Vagina (tissue), 2 donors: ENCODE data around the gene REEP1. TPM values are rescaled to one million over a fixed set of nuclear protein-coding genes. Genes with fewer than 3 reads are reported as not detected.
"Not testable (repeated sequence)": the region's sequence is repeated elsewhere in the genome, so short reads cannot be mapped to it uniquely, and the experiment has no call there.

Experiments
- DNase-seq, 2 donors: peaks; one replicate each; pipeline ENCODE4 v3.0.0-alpha.2; 2017; ENCODE audit errors: extremely low spot score in 2 of 2
- H3K27ac ChIP-seq: fragments of 200-600 bp; sonication (generic); one replicate; pipeline ENCODE4 v1.5.1; 2019
- H3K27me3 ChIP-seq: fragments of 200-600 bp; sonication (generic); one replicate; pipeline ENCODE4 v1.5.1; 2019
- H3K36me3 ChIP-seq, 2 donors: fragments of 200-600 bp; sonication (generic); one replicate each; pipeline ENCODE4 v1.5.1; 2017 to 2019
- H3K4me1 ChIP-seq: fragments of 200-600 bp; sonication (generic); one replicate; pipeline ENCODE4 v1.5.1; 2019
- H3K4me3 ChIP-seq, 2 donors: fragments of 200-600 bp; sonication (generic); 1 replicate in 1 of 2; 2 replicates in 1 of 2; pipeline ENCODE4 v1.5.1; 2016 to 2019
- H3K9me3 ChIP-seq: fragments of 200-600 bp; sonication (generic); one replicate; pipeline ENCODE4 v1.5.1; 2019
- CTCF ChIP-seq, 3 experiments: fragments of 450-650 bp in 2 of 3; fragments of 200-600 bp in 1 of 3; sonication (generic) in 1 of 3; IDR thresholded peaks; one replicate each; pipeline ENCODE4 v1.5.1; 2017 to 2019; ENCODE audit warnings: antibody characterized with exemption in 3 of 3, mild to moderate bottlenecking in 2 of 3, moderate library complexity in 2 of 3
- POLR2A ChIP-seq, 2 donors: fragments of 450-650 bp; IDR thresholded peaks; one replicate each; pipeline ENCODE4 v1.6.1; 2017; ENCODE audit warnings: antibody characterized with exemption in 2 of 2, mild to moderate bottlenecking in 2 of 2, moderate library complexity in 2 of 2
- POLR2AphosphoS5 ChIP-seq, 2 donors: sonication (generic); formaldehyde crosslinking; IDR thresholded peaks; one replicate each; pipeline ENCODE4 v1.9.0; 2017; ENCODE audit warnings: antibody characterized with exemption in 2 of 2, mild to moderate bottlenecking in 2 of 2, low read depth in 1 of 2; ENCODE audit not compliant: insufficient read depth in 1 of 2
- intact Hi-C: fragments of 100-400 bp; cut with DNase I; formaldehyde crosslinking; loops from one replicate; pipeline ENCODE4 v1.15.1; 2023
- total RNA-seq: library from RNA; depleted of rRNA; stranded (reverse); fragments of >200 nt; gene quantifications from one replicate; pipeline ENCODE4 v1.2.3, GENCODE V29; 2016

The REEP1 gene
- total RNA-seq, 1 donor from 2014 or later = 13.5 TPM

DNA sequence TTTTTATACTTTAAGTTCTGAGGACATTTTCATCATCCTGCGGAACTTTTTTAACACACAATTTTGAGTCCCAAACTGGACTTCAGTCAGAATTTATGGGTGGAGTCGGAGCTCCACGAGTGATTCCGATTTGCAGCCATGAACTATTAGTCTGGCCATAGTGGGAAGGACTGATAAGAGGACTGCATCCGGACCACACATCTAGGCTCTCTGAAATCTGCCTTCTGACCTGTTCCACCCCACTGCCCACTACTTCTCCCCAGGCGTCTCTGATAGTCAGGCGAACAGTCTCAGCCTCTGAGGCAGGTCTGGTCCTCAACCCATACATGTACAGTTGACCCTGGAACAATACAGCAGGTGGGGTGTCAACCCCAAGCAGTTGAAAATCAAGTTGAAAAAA, 133.0 kb downstream of the REEP1 start:
- Histone ChIP-seq H3K27me3 (no peaks in the 10 kb centered on the region), H3K36me3 (peaks cover 0 to 39% of the 10 kb centered on the region in 2 donors), H3K27ac (no peak overlapping the region), H3K4me1 (peaks cover 13% of the 10 kb centered on the region), H3K4me3 (no peak overlapping the region), H3K9me3 (no peaks in the 10 kb centered on the region)
- intact Hi-C loops = no loop called here
- no peak for TF ChIP-seq POLR2A (IDR thresholded peaks at IDR 0.05)
- TF ChIP-seq POLR2AphosphoS5 (IDR thresholded peaks at IDR 0.05; ENCODE audit: insufficient read depth in 1 of 2, low read depth in 1 of 2) = no peak
- TF ChIP-seq CTCF (IDR thresholded peaks at IDR 0.05) = no peak
- DNase-seq = no peak

- no peaks in the 10 kb centered on the region for H3K9me3 ChIP-seq
- peaks cover 0 to 32% of the 10 kb centered on the region in 2 donors for H3K36me3 ChIP-seq
- H3K27ac ChIP-seq = no peak overlapping the region
- no peak for DNase-seq
- intact Hi-C loops = no loop called here
- no peaks in the 10 kb centered on the region for H3K27me3 ChIP-seq
- H3K4me3 ChIP-seq = no peak overlapping the region
- H3K4me1 ChIP-seq = peaks cover 13% of the 10 kb centered on the region
- TF ChIP-seq POLR2AphosphoS5 (IDR thresholded peaks at IDR 0.05; ENCODE audit: insufficient read depth in 1 of 2, low read depth in 1 of 2) = no peak
- TF ChIP-seq POLR2A (IDR thresholded peaks at IDR 0.05) = no peak
- TF ChIP-seq CTCF (IDR thresholded peaks at IDR 0.05) = no peak
Observed at GRCh38 chr2:86203614-86204013, 133.8 kb downstream of the REEP1 start.

DNA sequence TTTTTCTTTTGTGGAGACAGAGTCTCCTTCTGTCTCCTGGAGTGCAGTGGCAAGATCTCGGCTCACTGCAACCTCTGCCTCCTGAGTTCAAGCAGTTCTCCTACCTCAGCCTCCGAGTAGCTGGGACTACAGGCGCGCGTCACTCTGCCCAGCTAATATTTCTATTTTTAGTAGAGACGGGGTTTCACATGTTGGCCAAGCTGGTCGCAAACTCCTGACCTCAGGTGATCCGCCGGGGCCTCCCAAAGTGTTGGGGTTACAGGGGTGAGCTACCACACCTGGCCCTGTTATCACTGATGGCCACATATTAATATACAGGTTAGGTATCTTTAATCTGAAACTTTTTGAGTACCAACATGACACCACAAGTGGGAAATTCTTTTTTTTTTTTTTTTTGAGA, 134.7 kb downstream of the REEP1 start:
- Histone ChIP-seq H3K27ac (no peak overlapping the region), H3K9me3 (no peaks in the 10 kb centered on the region), H3K36me3 (peaks cover 0 to 23% of the 10 kb centered on the region in 2 donors), H3K27me3 (no peaks in the 10 kb centered on the region), H3K4me3 (no peak overlapping the region), H3K4me1 (peaks cover 13% of the 10 kb centered on the region)
- TF ChIP-seq POLR2A (IDR thresholded peaks at IDR 0.05) (no peak), POLR2AphosphoS5 (IDR thresholded peaks at IDR 0.05; ENCODE audit: insufficient read depth in 1 of 2, low read depth in 1 of 2) (no peak), CTCF (IDR thresholded peaks at IDR 0.05) (no peak)
- intact Hi-C loops = no loop called here
- no peak for DNase-seq

DNA sequence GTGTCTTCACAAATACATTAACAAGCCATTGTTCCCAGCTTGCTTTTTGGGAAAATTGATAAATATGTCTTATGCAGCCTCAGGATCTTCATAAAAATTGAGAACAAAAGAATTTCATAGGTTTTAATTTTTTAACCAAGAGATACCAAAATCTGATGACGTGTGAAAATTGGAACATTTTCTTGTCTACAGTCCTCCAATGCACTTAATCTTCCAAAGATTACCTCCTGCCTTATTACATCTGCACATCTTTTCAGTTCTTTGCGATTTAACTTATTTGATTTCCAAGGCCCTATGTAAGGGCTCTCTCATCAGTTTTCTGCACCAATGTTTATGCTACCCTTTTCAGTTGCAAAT, 135.1 kb downstream of the REEP1 start:
- Histone ChIP-seq H3K4me1 (peaks cover 13% of the 10 kb centered on the region), H3K27ac (no peak overlapping the region)
- TF ChIP-seq CTCF (IDR thresholded peaks at IDR 0.05) (no peak), POLR2AphosphoS5 (IDR thresholded peaks at IDR 0.05; ENCODE audit: insufficient read depth in 1 of 2, low read depth in 1 of 2) (no peak), POLR2A (IDR thresholded peaks at IDR 0.05) (no peak)

GRCh38 chr2:86201671-86202335, 135.6 kb downstream of the REEP1 start:
- Histone ChIP-seq H3K27ac (no peak overlapping the region), H3K4me3 (no peak overlapping the region), H3K4me1 (peaks cover 13% of the 10 kb centered on the region), H3K9me3 (no peaks in the 10 kb centered on the region), H3K36me3 (peaks cover 0 to 14% of the 10 kb centered on the region in 2 donors), H3K27me3 (no peaks in the 10 kb centered on the region)
- TF ChIP-seq CTCF (IDR thresholded peaks at IDR 0.05) (no peak), POLR2A (IDR thresholded peaks at IDR 0.05) (no peak), POLR2AphosphoS5 (IDR thresholded peaks at IDR 0.05; ENCODE audit: insufficient read depth in 1 of 2, low read depth in 1 of 2) (no peak)
- intact Hi-C loops = no loop called here
- DNase-seq = no peak

More for the DNA sequence above, 135.1 kb downstream of the REEP1 start:
- DNase-seq = no peak
- intact Hi-C loops = no loop called here
- peaks cover 0 to 19% of the 10 kb centered on the region in 2 donors for H3K36me3 ChIP-seq
- H3K4me3 ChIP-seq = no peak overlapping the region
- no peaks in the 10 kb centered on the region for H3K27me3 ChIP-seq
- H3K9me3 ChIP-seq = no peaks in the 10 kb centered on the region

DNA sequence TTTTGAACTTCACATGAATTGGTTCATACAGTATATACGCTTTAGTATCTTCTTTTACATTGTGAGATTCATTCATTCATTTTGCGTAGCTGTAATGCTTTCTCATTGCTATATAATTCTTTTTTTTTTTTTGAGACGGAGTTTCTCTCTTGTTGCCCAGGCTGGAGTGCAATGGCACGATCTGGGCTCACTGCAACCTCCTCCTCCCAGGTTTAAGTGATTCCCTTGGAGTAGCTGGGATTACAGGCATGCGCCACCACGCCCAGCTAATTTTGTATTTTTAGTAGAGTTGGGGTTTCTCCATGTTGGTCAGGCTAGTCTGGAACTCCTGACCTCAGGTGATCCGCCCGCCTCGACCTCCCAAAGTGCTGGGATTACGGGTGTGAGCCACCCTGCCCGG, 136.9 kb downstream of the REEP1 start:
- intact Hi-C loops, DNase-seq, H3K27me3 ChIP-seq, H3K27ac ChIP-seq, H3K9me3 ChIP-seq, H3K36me3 ChIP-seq: not testable (repeated sequence)
- Histone ChIP-seq H3K4me3 (peak overlapping the region in 1 of 2 donors; percentile 53), H3K4me1 (peaks cover 21% of the 10 kb centered on the region)
